Activated naive CD4-positive, alpha-beta T cell treated with anti-CD3 and anti-CD28 coated beads, Interleukin-2, amount 10 ng/mL, durations not matched to agents 7 days and 5 days (primary cell): ENCODE measurements around the gene TRIM71.
A peak's percentile ranks its signal among the peaks of the same experiment; 100 is the strongest.
"Not testable (repeated sequence)": the region's sequence is repeated elsewhere in the genome, so short reads cannot be mapped to it uniquely, and the experiment has no call there.

ENCODE experiments used
- CTCF ChIA-PET: fragments of 350-600 bp; sonication (Branson Sonifier 250); formaldehyde crosslinking; loops from one replicate; lab custom pipeline; 2021; ENCODE audit warnings: antibody characterized with exemption; lab: Charles Lee
- DNase-seq: peaks from one replicate; pipeline ENCODE4 v3.0.0-alpha.2; 2020
- H3K27ac Mint-ChIP-seq: one replicate; pipeline ENCODE4 v1.8.0; 2021; ENCODE audit warnings: mild to moderate bottlenecking, moderate library complexity, mixed read lengths
- H3K27me3 Mint-ChIP-seq: one replicate; pipeline ENCODE4 v1.8.0; 2021; ENCODE audit warnings: mild to moderate bottlenecking, mixed read lengths
- H3K36me3 Mint-ChIP-seq: one replicate; pipeline ENCODE4 v1.8.0; 2021; ENCODE audit warnings: mixed read lengths
- H3K4me1 Mint-ChIP-seq: one replicate; pipeline ENCODE4 v1.8.0; 2021; ENCODE audit warnings: mixed read lengths
- H3K4me3 Mint-ChIP-seq: one replicate; pipeline ENCODE4 v1.8.0; 2021; ENCODE audit warnings: mild to moderate bottlenecking, moderate library complexity, mixed read lengths
- H3K9me3 Mint-ChIP-seq: one replicate; pipeline ENCODE4 v1.8.0; 2021; ENCODE audit warnings: mixed read lengths

Gene TRIM71

GRCh38 chr3:32903953-32904352, 86.2 kb downstream of the TRIM71 start:
- no peaks in the 10 kb centered on the region for H3K36me3 Mint-ChIP-seq
- CTCF ChIA-PET: interaction anchor here (1.3 to 2.3 kb wide), 3 partner anchors 8 to 168 kb away, joined by 3 to 11 read pairs (median 4); no protein-coding TSS in a partner anchor
- no peak for DNase-seq
- no peaks in the 10 kb centered on the region for H3K9me3 Mint-ChIP-seq
- no peak overlapping the region for H3K4me3 Mint-ChIP-seq
- peak overlapping the region; percentile 14 for H3K27ac Mint-ChIP-seq
- H3K27me3 Mint-ChIP-seq: peaks cover 25% of the 10 kb centered on the region
- peaks cover 5% of the 10 kb centered on the region for H3K4me1 Mint-ChIP-seq

GRCh38 chr3:32909999-32910398, 92.2 kb downstream of the TRIM71 start:
- Mint-ChIP-seq H3K4me3 (no peak overlapping the region), H3K9me3 (no peaks in the 10 kb centered on the region)
- CTCF ChIA-PET: interaction anchor here (1.3 to 1.4 kb wide), 2 partner anchors 65 to 128 kb away, joined by 3 read pairs; no protein-coding TSS in a partner anchor

GRCh38 chr3:32910954-32911353, 93.2 kb downstream of the TRIM71 start:
- DNase-seq: no peak
- Mint-ChIP-seq H3K4me3 (no peak overlapping the region), H3K9me3 (no peaks in the 10 kb centered on the region), H3K27ac (no peak overlapping the region), H3K27me3 (peaks cover 4% of the 10 kb centered on the region), H3K36me3 (no peaks in the 10 kb centered on the region), H3K4me1 (peaks cover 7% of the 10 kb centered on the region)
- CTCF ChIA-PET: interaction anchor here (1.4 kb wide), 1 partner anchor 66 kb away, joined by 3 read pairs; no protein-coding TSS in a partner anchor

More at GRCh38 chr3:32909999-32910398, 92.2 kb downstream of the TRIM71 start:
- Mint-ChIP-seq H3K36me3 (no peaks in the 10 kb centered on the region), H3K27me3 (peaks cover 4% of the 10 kb centered on the region), H3K4me1 (peaks cover 7% of the 10 kb centered on the region), H3K27ac (no peak overlapping the region)
- DNase-seq: no peak

GRCh38 chr3:32912046-32912445, 94.2 kb downstream of the TRIM71 start:
- H3K27me3 Mint-ChIP-seq: peaks cover 9% of the 10 kb centered on the region
- no peak overlapping the region for H3K4me3 Mint-ChIP-seq
- H3K4me1 Mint-ChIP-seq: peaks cover 7% of the 10 kb centered on the region
- DNase-seq: no peak
- no peaks in the 10 kb centered on the region for H3K36me3 Mint-ChIP-seq
- H3K27ac Mint-ChIP-seq: peak overlapping the region; percentile 49
- peaks cover 6% of the 10 kb centered on the region for H3K9me3 Mint-ChIP-seq
- CTCF ChIA-PET: interaction anchor here (1.2 to 1.5 kb wide), 2 partner anchors 9 to 342 kb away, joined by 3 read pairs; no protein-coding TSS in a partner anchor

GRCh38 chr3:32913790-32914446, 96.1 kb downstream of the TRIM71 start:
- Mint-ChIP-seq H3K27me3 (peaks cover 18% of the 10 kb centered on the region), H3K36me3 (no peaks in the 10 kb centered on the region), H3K9me3 (peaks cover 13% of the 10 kb centered on the region), H3K27ac (no peak overlapping the region), H3K4me3 (no peak overlapping the region), H3K4me1 (peaks cover 7% of the 10 kb centered on the region)
- no peak for DNase-seq
- CTCF ChIA-PET: no interaction called here

- Mint-ChIP-seq H3K27me3 (peaks cover 42% of the 10 kb centered on the region), H3K36me3 (no peaks in the 10 kb centered on the region), H3K4me1 (no peaks in the 10 kb centered on the region), H3K27ac (no peak overlapping the region), H3K9me3 (peaks cover 13% of the 10 kb centered on the region), H3K4me3 (no peak overlapping the region)
- CTCF ChIA-PET: no interaction called here
- DNase-seq: no peak
Observed at GRCh38 chr3:32919920-32920319, 102.1 kb downstream of the TRIM71 start.

- Mint-ChIP-seq H3K27ac (no peak overlapping the region), H3K9me3 (peaks cover 8% of the 10 kb centered on the region), H3K4me1 (no peaks in the 10 kb centered on the region), H3K27me3 (peaks cover 48% of the 10 kb centered on the region), H3K4me3 (no peak overlapping the region), H3K36me3 (no peaks in the 10 kb centered on the region)
- CTCF ChIA-PET: no interaction called here
- no peak for DNase-seq
Observed at GRCh38 chr3:32922078-32922477, 104.3 kb downstream of the TRIM71 start.

GRCh38 chr3:32930161-32930560, 112.4 kb downstream of the TRIM71 start:
- Mint-ChIP-seq H3K9me3 (no peaks in the 10 kb centered on the region), H3K4me1 (no peaks in the 10 kb centered on the region), H3K27me3 (peaks cover 43% of the 10 kb centered on the region), H3K36me3 (no peaks in the 10 kb centered on the region), H3K27ac (no peak overlapping the region), H3K4me3 (no peak overlapping the region)
- no peak for DNase-seq
- CTCF ChIA-PET: no interaction called here

- H3K36me3 Mint-ChIP-seq, H3K4me1 Mint-ChIP-seq, H3K9me3 Mint-ChIP-seq, DNase-seq, H3K4me3 Mint-ChIP-seq, H3K27ac Mint-ChIP-seq, CTCF ChIA-PET: not testable (repeated sequence)
- peaks cover 43% of the 10 kb centered on the region for H3K27me3 Mint-ChIP-seq
Observed at GRCh38 chr3:32931273-32931672, 113.5 kb downstream of the TRIM71 start.

- CTCF ChIA-PET: interaction anchor here (0.6 to 1.1 kb wide), 5 partner anchors 136 to 423 kb away, joined by 3 to 5 read pairs (median 4); no protein-coding TSS in a partner anchor
- H3K4me3 Mint-ChIP-seq: no peak overlapping the region
- peak; percentile 43 for DNase-seq
- peaks cover 41% of the 10 kb centered on the region for H3K27me3 Mint-ChIP-seq
- H3K36me3 Mint-ChIP-seq: no peaks in the 10 kb centered on the region
- no peak overlapping the region for H3K27ac Mint-ChIP-seq
- no peaks in the 10 kb centered on the region for H3K9me3 Mint-ChIP-seq
- H3K4me1 Mint-ChIP-seq: no peaks in the 10 kb centered on the region
Observed at GRCh38 chr3:32934150-32934742, 116.4 kb downstream of the TRIM71 start.

- no peak overlapping the region for H3K4me3 Mint-ChIP-seq
- no peaks in the 10 kb centered on the region for H3K9me3 Mint-ChIP-seq
- no peak for DNase-seq
- peaks cover 26% of the 10 kb centered on the region for H3K27me3 Mint-ChIP-seq
- CTCF ChIA-PET: interaction anchor here (0.6 kb wide), 1 partner anchor 435 kb away, joined by 3 read pairs; no protein-coding TSS in a partner anchor
- no peaks in the 10 kb centered on the region for H3K36me3 Mint-ChIP-seq
- H3K4me1 Mint-ChIP-seq: no peaks in the 10 kb centered on the region
- no peak overlapping the region for H3K27ac Mint-ChIP-seq
Observed at GRCh38 chr3:32937331-32937730, 119.5 kb downstream of the TRIM71 start.

- H3K9me3 Mint-ChIP-seq, DNase-seq, H3K36me3 Mint-ChIP-seq, H3K27ac Mint-ChIP-seq, H3K4me3 Mint-ChIP-seq, H3K4me1 Mint-ChIP-seq, CTCF ChIA-PET: not testable (repeated sequence)
- peaks cover 20% of the 10 kb centered on the region for H3K27me3 Mint-ChIP-seq
Observed at GRCh38 chr3:32939531-32940284, 121.9 kb downstream of the TRIM71 start.

GRCh38 chr3:32940726-32941125, 122.9 kb downstream of the TRIM71 start:
- no peak overlapping the region for H3K4me3 Mint-ChIP-seq
- H3K27me3 Mint-ChIP-seq: peaks cover 19% of the 10 kb centered on the region
- H3K27ac Mint-ChIP-seq: no peak overlapping the region
- no peaks in the 10 kb centered on the region for H3K36me3 Mint-ChIP-seq
- DNase-seq: no peak
- CTCF ChIA-PET: interaction anchor here (0.8 kb wide), 1 partner anchor 158 kb away, joined by 3 read pairs; no protein-coding TSS in a partner anchor
- H3K4me1 Mint-ChIP-seq: no peaks in the 10 kb centered on the region
- H3K9me3 Mint-ChIP-seq: no peaks in the 10 kb centered on the region

- peaks cover 4% of the 10 kb centered on the region for H3K27me3 Mint-ChIP-seq
- no peak overlapping the region for H3K27ac Mint-ChIP-seq
- no peak for DNase-seq
- H3K9me3 Mint-ChIP-seq: no peaks in the 10 kb centered on the region
- H3K4me3 Mint-ChIP-seq: no peak overlapping the region
- H3K4me1 Mint-ChIP-seq: peaks cover 19% of the 10 kb centered on the region
- H3K36me3 Mint-ChIP-seq: no peaks in the 10 kb centered on the region
- CTCF ChIA-PET: no interaction called here
Observed at GRCh38 chr3:32945136-32945535, 127.3 kb downstream of the TRIM71 start.
